Measurements from ENCODE around the gene COPS8. TPM values are rescaled to one million over a fixed set of nuclear protein-coding genes. Genes with fewer than 3 reads are reported as not detected.

Gene COPS8
- total and polyA plus RNA-seq, 2 of the 8 experiments (the other 6 are each of a cell fraction or from before 2014, with no cell fraction given): 59.3 to 67.5 TPM

DNA sequence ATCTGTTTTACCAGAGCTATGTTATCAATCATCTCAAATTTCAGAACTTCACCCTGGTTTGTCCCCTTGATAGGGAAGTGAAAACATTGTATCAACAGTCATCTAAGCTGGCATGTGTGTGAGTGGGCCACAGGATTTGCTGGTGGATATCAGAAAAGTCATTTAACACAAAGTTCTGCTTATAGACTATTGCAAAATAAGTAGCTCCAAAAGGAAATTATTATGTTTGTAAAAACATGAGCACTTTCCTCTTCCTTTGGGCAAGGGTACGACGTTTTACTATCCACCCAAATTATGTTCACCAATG is 20.7 kb upstream of the COPS8 start:
- no peaks in the 10 kb centered on the region for H3K9me3 ChIP-seq (ENCODE audit: insufficient read depth in 2 of 2, low read depth in 1 of 2, low read length in 1 of 2)
- no peak overlapping the region for H3K9ac ChIP-seq (replicated peaks in 1 of 4; ENCODE audit: extremely low read depth in 1 of 4, low read depth in 3 of 4, low read length in 3 of 4)
- no peak overlapping the region for H3K23ac ChIP-seq (ENCODE audit: insufficient read length)
- no peaks in the 10 kb centered on the region for H4K20me1 ChIP-seq (replicated peaks in 1 of 2; ENCODE audit: control insufficient read depth in 1 of 2, insufficient read depth in 2 of 2, low read length in 2 of 2)
- H2BK5ac ChIP-seq (ENCODE audit: low read depth, low read length): no peak overlapping the region
- no peak for DNase-seq (ENCODE audit: low read depth in 1 of 2, low spot score in 2 of 2)
- CTCF ChIA-PET (ENCODE audit: partially characterized antibody): interaction anchor here (0.6 to 2.6 kb wide), 5 partner anchors 8 to 756 kb away, joined by 3 to 10 read pairs (median 4); no protein-coding TSS in a partner anchor
- H4K8ac ChIP-seq (ENCODE audit: extremely low read depth, insufficient read depth, low read length): no peak overlapping the region
- POLR2A ChIA-PET (ENCODE audit: partially characterized antibody): interaction anchor here (1.1 kb wide), 1 partner anchor 11 kb away, joined by 3 read pairs; no protein-coding TSS in a partner anchor
- no peaks in the 10 kb centered on the region for H3K27me3 ChIP-seq (replicated peaks in 1 of 4; ENCODE audit: control insufficient read depth in 3 of 4, extremely low read depth in 1 of 4, insufficient read depth in 3 of 4, low read length in 3 of 4)
- no peak overlapping the region for H4K91ac ChIP-seq (replicated peaks; ENCODE audit: insufficient read length, low read length)
- no peak overlapping the region for H3K4ac ChIP-seq (replicated peaks; ENCODE audit: insufficient read length, low read depth, low read length)
- H3K56ac ChIP-seq (replicated peaks; ENCODE audit: insufficient read length, low read depth, low read length): no peak overlapping the region
- no peaks in the 10 kb centered on the region for H3K23me2 ChIP-seq (ENCODE audit: low read depth, low read length)
- H3K4me2 ChIP-seq (ENCODE audit: insufficient read depth in 1 of 2, low read depth in 2 of 2, low read length in 2 of 2): no peak overlapping the region
- no peak overlapping the region for H2AFZ ChIP-seq (ENCODE audit: low read length)
- no peak overlapping the region for H3K18ac ChIP-seq (ENCODE audit: extremely low read depth, low read length)
- no peak overlapping the region for H3K4me3 ChIP-seq (ENCODE audit: extremely low read depth in 1 of 4, insufficient read depth in 2 of 4, low read depth in 3 of 4, low read length in 4 of 4)
- no peak overlapping the region for H2BK120ac ChIP-seq (replicated peaks; ENCODE audit: low read depth, low read length)
- H3K4me1 ChIP-seq (replicated peaks in 1 of 4; ENCODE audit: control insufficient read depth in 3 of 4, insufficient read depth in 4 of 4, low read length in 3 of 4): no peaks in the 10 kb centered on the region
- H2BK20ac ChIP-seq (ENCODE audit: low read length): no peak overlapping the region
- H3K79me1 ChIP-seq (ENCODE audit: low read depth, low read length): no peaks in the 10 kb centered on the region
- H3K27ac ChIP-seq (ENCODE audit: low read depth, low read length): no peak overlapping the region
- H3K36me3 ChIP-seq (ENCODE audit: control insufficient read depth in 2 of 4, insufficient read depth in 4 of 4, low read length in 3 of 4): no peaks in the 10 kb centered on the region
- no peak overlapping the region for H3K14ac ChIP-seq (ENCODE audit: insufficient read length)
- FAIRE-seq: no peak
- H2BK15ac ChIP-seq (ENCODE audit: low read length): no peak overlapping the region
- no peaks in the 10 kb centered on the region for H3K79me2 ChIP-seq (ENCODE audit: control insufficient read depth in 1 of 2, insufficient read depth in 2 of 2, low read length in 2 of 2)
- 88% methylated on average over 2 of the region's 2 CpGs; no CpG with 5 or more reads in 1 of the 2 experiments for WGBS, 2 experiments (ENCODE audit: extremely low coverage in 1 of 2, insufficient coverage in 1 of 2, insufficient read length in 1 of 2, insufficient replicate concordance in 2 of 2, low coverage in 1 of 2, low lambda C conversion rate in 2 of 2, missing lambda C conversion rate in 1 of 2)
- H2AK5ac ChIP-seq (ENCODE audit: low read depth, low read length): no peak overlapping the region
- no peak overlapping the region for H4K5ac ChIP-seq (ENCODE audit: insufficient read length, low read depth, low read length)
- no peak overlapping the region for H2BK12ac ChIP-seq (ENCODE audit: low read depth, low read length)
- TF ChIP-seq KDM5A (IDR thresholded peaks at IDR 0.05; ENCODE audit: low read length): no peak
- no peak for TF ChIP-seq SRF (IDR thresholded peaks at IDR 0.05; ENCODE audit: low read depth, low read length)
- no peak for TF ChIP-seq KDM1A (IDR thresholded peaks at IDR 0.05; ENCODE audit: borderline replicate concordance, low read length)
- no peak for TF ChIP-seq PHF8 (conservative IDR thresholded peaks at IDR 0.05; ENCODE audit: low read depth, low read length)
- no peak for TF ChIP-seq SIRT6 (IDR thresholded peaks at IDR 0.05; ENCODE audit: low read length)
- TF ChIP-seq, protein P1, sequence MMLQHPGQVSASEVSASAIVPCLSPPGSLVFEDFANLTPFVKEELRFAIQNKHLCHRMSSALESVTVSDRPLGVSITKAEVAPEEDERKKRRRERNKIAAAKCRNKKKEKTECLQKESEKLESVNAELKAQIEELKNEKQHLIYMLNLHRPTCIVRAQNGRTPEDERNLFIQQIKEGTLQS (IDR thresholded peaks at IDR 0.05; ENCODE audit: insufficient read depth, low read depth, low read length): no peak
- TF ChIP-seq, protein P2, sequence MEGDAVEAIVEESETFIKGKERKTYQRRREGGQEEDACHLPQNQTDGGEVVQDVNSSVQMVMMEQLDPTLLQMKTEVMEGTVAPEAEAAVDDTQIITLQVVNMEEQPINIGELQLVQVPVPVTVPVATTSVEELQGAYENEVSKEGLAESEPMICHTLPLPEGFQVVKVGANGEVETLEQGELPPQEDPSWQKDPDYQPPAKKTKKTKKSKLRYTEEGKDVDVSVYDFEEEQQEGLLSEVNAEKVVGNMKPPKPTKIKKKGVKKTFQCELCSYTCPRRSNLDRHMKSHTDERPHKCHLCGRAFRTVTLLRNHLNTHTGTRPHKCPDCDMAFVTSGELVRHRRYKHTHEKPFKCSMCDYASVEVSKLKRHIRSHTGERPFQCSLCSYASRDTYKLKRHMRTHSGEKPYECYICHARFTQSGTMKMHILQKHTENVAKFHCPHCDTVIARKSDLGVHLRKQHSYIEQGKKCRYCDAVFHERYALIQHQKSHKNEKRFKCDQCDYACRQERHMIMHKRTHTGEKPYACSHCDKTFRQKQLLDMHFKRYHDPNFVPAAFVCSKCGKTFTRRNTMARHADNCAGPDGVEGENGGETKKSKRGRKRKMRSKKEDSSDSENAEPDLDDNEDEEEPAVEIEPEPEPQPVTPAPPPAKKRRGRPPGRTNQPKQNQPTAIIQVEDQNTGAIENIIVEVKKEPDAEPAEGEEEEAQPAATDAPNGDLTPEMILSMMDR (IDR thresholded peaks at IDR 0.05; ENCODE audit: control extremely low read depth in 1 of 3, insufficient read depth in 1 of 3, low read depth in 1 of 3, low read length in 3 of 3): no peak
- no peak for TF ChIP-seq CBX8 (IDR thresholded peaks at IDR 0.05; ENCODE audit: borderline replicate concordance, low read depth, low read length)
- TF ChIP-seq RFX5 (IDR thresholded peaks at IDR 0.05; ENCODE audit: borderline replicate concordance, low read depth, low read length): no peak
- TF ChIP-seq, protein P3, sequence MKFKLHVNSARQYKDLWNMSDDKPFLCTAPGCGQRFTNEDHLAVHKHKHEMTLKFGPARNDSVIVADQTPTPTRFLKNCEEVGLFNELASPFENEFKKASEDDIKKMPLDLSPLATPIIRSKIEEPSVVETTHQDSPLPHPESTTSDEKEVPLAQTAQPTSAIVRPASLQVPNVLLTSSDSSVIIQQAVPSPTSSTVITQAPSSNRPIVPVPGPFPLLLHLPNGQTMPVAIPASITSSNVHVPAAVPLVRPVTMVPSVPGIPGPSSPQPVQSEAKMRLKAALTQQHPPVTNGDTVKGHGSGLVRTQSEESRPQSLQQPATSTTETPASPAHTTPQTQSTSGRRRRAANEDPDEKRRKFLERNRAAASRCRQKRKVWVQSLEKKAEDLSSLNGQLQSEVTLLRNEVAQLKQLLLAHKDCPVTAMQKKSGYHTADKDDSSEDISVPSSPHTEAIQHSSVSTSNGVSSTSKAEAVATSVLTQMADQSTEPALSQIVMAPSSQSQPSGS (IDR thresholded peaks at IDR 0.05; ENCODE audit: low read length): no peak

Measured in H1 (cell line).